ENCODE measurements around the gene RECK.

GRCh38 chr9:36149197-36149596 is 112.5 kb downstream of the RECK start:
- TF ChIP-seq POLR2AphosphoS5 (IDR thresholded peaks at IDR 0.05; ENCODE audit: low read depth) (no peak), NANOG (IDR thresholded peaks at IDR 0.05; ENCODE audit: borderline replicate concordance) (no peak), CTCF (conservative IDR thresholded peaks at IDR 0.05; ENCODE audit: low read depth in 2 of 2) (no peak), CREB1 (CRISPR knock-in tag; IDR thresholded peaks at IDR 0.05; ENCODE audit: low read depth) (no peak), EZH2phosphoT487 (IDR thresholded peaks at IDR 0.05; ENCODE audit: unreplicated experiment) (no peak), JUNB (IDR thresholded peaks at IDR 0.05; ENCODE audit: unreplicated experiment) (no peak), EZH2 (IDR thresholded peaks at IDR 0.05; ENCODE audit: low read depth, unreplicated experiment) (no peak), REST (IDR thresholded peaks at IDR 0.05; ENCODE audit: unreplicated experiment) (no peak), STAT1 (IDR thresholded peaks at IDR 0.05; ENCODE audit: unreplicated experiment) (no peak), ZNF114 (CRISPR knock-in tag; IDR thresholded peaks at IDR 0.05) (no peak), ZNF462 (CRISPR knock-in tag; IDR thresholded peaks at IDR 0.05) (no peak), ZNF331 (CRISPR knock-in tag; IDR thresholded peaks at IDR 0.05; ENCODE audit: low read depth) (no peak)
- TF ChIP-seq, protein P1, sequence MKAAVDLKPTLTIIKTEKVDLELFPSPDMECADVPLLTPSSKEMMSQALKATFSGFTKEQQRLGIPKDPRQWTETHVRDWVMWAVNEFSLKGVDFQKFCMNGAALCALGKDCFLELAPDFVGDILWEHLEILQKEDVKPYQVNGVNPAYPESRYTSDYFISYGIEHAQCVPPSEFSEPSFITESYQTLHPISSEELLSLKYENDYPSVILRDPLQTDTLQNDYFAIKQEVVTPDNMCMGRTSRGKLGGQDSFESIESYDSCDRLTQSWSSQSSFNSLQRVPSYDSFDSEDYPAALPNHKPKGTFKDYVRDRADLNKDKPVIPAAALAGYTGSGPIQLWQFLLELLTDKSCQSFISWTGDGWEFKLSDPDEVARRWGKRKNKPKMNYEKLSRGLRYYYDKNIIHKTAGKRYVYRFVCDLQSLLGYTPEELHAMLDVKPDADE (IDR thresholded peaks at IDR 0.05): no peak
